ENCODE results near the gene RMDN2.

DNA sequence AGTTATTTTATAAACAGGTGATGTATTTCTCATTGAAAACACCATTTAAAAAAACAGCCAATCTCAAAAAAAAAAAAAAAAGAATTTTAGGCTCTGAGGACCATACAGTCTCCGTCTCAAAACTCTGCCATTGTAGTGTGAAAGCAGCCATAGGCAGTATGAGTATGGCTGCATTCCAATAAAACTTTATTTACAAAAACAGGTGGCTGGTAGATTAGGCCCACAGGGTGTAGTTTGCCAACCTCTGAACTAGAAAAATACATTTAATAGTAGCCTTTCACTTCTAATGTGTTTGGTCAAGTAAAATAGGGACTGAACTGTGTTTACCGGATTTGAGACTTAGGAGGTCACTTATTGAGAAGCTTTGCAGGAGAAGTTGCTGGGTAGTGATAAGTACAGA lies 19.2 kb downstream of the RMDN2 start:
- TF ChIP-seq, protein P1, sequence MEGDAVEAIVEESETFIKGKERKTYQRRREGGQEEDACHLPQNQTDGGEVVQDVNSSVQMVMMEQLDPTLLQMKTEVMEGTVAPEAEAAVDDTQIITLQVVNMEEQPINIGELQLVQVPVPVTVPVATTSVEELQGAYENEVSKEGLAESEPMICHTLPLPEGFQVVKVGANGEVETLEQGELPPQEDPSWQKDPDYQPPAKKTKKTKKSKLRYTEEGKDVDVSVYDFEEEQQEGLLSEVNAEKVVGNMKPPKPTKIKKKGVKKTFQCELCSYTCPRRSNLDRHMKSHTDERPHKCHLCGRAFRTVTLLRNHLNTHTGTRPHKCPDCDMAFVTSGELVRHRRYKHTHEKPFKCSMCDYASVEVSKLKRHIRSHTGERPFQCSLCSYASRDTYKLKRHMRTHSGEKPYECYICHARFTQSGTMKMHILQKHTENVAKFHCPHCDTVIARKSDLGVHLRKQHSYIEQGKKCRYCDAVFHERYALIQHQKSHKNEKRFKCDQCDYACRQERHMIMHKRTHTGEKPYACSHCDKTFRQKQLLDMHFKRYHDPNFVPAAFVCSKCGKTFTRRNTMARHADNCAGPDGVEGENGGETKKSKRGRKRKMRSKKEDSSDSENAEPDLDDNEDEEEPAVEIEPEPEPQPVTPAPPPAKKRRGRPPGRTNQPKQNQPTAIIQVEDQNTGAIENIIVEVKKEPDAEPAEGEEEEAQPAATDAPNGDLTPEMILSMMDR (IDR thresholded peaks at IDR 0.05; ENCODE audit: low read length): no peak
- TF ChIP-seq EZH2 (IDR thresholded peaks at IDR 0.05; ENCODE audit: borderline replicate concordance, low read length): no peak
